Fibroblast of lung (primary cell): ENCODE data around the gene CCM2.

Source experiments
- CTCF ChIP-seq, 2 donors: IDR thresholded peaks in 1 of 2; conservative IDR thresholded peaks in 1 of 2; 1 replicate in 1 of 2; 2 replicates in 1 of 2; pipeline ENCODE4 v1.5.1; 2011 to 2012; ENCODE audit warnings: low read length in 2 of 2, control low read depth in 1 of 2, inconsistent platforms in 1 of 2, low read depth in 1 of 2, mild to moderate bottlenecking in 1 of 2
- EZH2 ChIP-seq: IDR thresholded peaks from 2 replicates; pipeline ENCODE4 v1.5.1; 2012; ENCODE audit warnings: low read length, control low read depth, mild to moderate bottlenecking; ENCODE audit errors: missing control alignments

GRCh38 chr7:45071528-45071927 lies 71.5 kb downstream of the CCM2 start:
- TF ChIP-seq CTCF (conservative IDR thresholded peaks at IDR 0.05 in 1 of 2, IDR thresholded peaks at IDR 0.05 in 1 of 2; ENCODE audit: low read depth in 1 of 2, low read length in 2 of 2): no peak
- TF ChIP-seq EZH2: no peak
